ENCODE results near the gene FLRT2. TPM values are rescaled to one million over a fixed set of nuclear protein-coding genes. Genes with fewer than 3 reads are reported as not detected.

FLRT2 gene
- total and polyA plus RNA-seq, 10 of the 15 experiments (the other 5 are each of a cell fraction or from before 2014, with no cell fraction given), result 0.03 to 0.13 TPM; not detected in 8

DNA sequence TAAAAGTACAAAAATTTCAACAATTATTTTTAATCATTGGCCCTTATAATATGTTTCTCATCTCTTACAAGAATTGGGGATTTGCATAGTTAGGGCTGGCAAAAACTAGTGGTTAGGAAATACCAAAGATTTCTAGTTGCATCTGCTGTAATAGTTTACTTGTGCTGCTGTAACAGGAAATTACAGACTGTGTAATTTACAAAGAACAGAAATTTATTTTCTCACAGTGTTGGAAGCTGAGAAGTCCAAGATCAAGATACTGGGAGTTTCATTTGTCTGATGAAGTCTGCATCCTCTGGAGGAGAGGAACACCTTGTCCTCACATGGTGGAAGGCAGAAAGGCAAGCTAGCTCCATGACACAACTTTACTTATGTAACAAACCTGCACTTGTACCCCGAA, 157.0 kb downstream of the FLRT2 start:
- Histone ChIP-seq H3K79me2 (ENCODE audit: control insufficient read depth, insufficient read depth, low read length) (no peaks in the 10 kb centered on the region), H3K4me2 (ENCODE audit: control insufficient read depth, insufficient read depth) (no peak overlapping the region), H3K9ac (ENCODE audit: control insufficient read depth, insufficient read depth, low read length) (no peak overlapping the region), H3K9me3 (replicated peaks; ENCODE audit: control insufficient read depth, insufficient read depth, low read length) (no peaks in the 10 kb centered on the region), H3K4me1 (ENCODE audit: control insufficient read depth, insufficient read depth, low read length) (no peaks in the 10 kb centered on the region), H3K4me3 (no peak overlapping the region), H3K27ac (ENCODE audit: control insufficient read depth, insufficient read depth) (no peak overlapping the region), H3K36me3 (ENCODE audit: control insufficient read depth in 2 of 2, insufficient read depth in 2 of 2, low read length in 1 of 2) (no peaks in the 10 kb centered on the region), H3K27me3 (replicated peaks in 1 of 2; ENCODE audit: control insufficient read depth in 2 of 2, insufficient read depth in 2 of 2, low read length in 1 of 2) (no peaks in the 10 kb centered on the region), H2AFZ (ENCODE audit: control insufficient read depth, low read depth, low read length) (no peak overlapping the region), H4K20me1 (ENCODE audit: control insufficient read depth, insufficient read depth) (no peaks in the 10 kb centered on the region)
- RAD21 ChIA-PET (ENCODE audit: unreplicated experiment), result no interaction called here
- TF ChIP-seq TARDBP (IDR thresholded peaks at IDR 0.05; ENCODE audit: borderline replicate concordance), result no peak
- TF ChIP-seq, protein P1, sequence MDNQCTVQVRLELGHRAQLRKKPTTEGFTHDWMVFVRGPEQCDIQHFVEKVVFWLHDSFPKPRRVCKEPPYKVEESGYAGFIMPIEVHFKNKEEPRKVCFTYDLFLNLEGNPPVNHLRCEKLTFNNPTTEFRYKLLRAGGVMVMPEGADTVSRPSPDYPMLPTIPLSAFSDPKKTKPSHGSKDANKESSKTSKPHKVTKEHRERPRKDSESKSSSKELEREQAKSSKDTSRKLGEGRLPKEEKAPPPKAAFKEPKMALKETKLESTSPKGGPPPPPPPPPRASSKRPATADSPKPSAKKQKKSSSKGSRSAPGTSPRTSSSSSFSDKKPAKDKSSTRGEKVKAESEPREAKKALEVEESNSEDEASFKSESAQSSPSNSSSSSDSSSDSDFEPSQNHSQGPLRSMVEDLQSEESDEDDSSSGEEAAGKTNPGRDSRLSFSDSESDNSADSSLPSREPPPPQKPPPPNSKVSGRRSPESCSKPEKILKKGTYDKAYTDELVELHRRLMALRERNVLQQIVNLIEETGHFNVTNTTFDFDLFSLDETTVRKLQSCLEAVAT (IDR thresholded peaks at IDR 0.05), result no peak
- TF ChIP-seq SP1 (IDR thresholded peaks at IDR 0.05; ENCODE audit: low read depth, low read length), result no peak
- TF ChIP-seq, protein P2, sequence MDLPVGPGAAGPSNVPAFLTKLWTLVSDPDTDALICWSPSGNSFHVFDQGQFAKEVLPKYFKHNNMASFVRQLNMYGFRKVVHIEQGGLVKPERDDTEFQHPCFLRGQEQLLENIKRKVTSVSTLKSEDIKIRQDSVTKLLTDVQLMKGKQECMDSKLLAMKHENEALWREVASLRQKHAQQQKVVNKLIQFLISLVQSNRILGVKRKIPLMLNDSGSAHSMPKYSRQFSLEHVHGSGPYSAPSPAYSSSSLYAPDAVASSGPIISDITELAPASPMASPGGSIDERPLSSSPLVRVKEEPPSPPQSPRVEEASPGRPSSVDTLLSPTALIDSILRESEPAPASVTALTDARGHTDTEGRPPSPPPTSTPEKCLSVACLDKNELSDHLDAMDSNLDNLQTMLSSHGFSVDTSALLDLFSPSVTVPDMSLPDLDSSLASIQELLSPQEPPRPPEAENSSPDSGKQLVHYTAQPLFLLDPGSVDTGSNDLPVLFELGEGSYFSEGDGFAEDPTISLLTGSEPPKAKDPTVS (IDR thresholded peaks at IDR 0.05; ENCODE audit: low read depth, low read length), result no peak
- TF ChIP-seq SMC3 (IDR thresholded peaks at IDR 0.05; ENCODE audit: borderline replicate concordance, low read length), result no peak
- no peak for TF ChIP-seq JUNB (IDR thresholded peaks at IDR 0.05)
- CTCF ChIA-PET, result no interaction called here
- ATAC-seq (no peak), FAIRE-seq (no peak), DNase-seq (ENCODE audit: low read depth, low spot score) (no peak)
- in situ Hi-C loops (cut with MboI) (no loop called here), intact Hi-C loops (cut with micrococcal nuclease; ENCODE audit: unreplicated experiment) (no loop called here)
- SMC1A ChIA-PET (ENCODE audit: uncharacterized antibody, unreplicated experiment), result no interaction called here
- POLR2A ChIA-PET, result no interaction called here
- no TSS peak for BruUV-seq (replicated peaks)
- 0% methylated on average over 1 of the region's 1 CpG for WGBS (ENCODE audit: insufficient coverage, insufficient replicate concordance, low lambda C conversion rate, missing lambda C conversion rate)

Data from GM12878 (cell line).